HUDEP-2 (cell line): ENCODE measurements around the gene TAB2.
"Not testable (repeated sequence)": the region's sequence is repeated elsewhere in the genome, so short reads cannot be mapped to it uniquely, and the experiment has no call there.

Experiments used
- DNase-seq, 76 experiments: peaks; one replicate each; lab custom pipeline; 2025; ENCODE audit not compliant: unreplicated experiment in 76 of 76; lab: John Stamatoyannopoulos, UW

TAB2 gene

DNA sequence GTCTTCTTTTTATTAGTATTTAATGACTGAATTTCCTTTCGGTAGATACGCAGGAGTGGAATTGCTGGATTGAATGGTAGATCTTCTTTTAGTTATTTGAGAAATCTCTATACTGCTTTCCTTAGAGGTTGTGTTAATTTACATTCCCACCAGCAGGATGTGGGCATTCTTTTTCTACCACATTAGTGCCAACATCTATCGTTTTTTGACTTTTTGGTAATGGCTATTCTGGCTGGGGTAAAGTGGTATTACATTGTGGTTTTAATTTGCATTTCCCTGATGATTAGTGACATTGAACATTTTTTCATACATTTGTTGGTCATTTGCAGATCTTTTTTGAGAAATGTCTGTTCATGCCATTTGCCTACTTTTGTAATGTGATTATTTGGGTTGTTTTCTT lies 119.7 kb downstream of the TAB2 start:
- no peak for DNase-seq

DNA sequence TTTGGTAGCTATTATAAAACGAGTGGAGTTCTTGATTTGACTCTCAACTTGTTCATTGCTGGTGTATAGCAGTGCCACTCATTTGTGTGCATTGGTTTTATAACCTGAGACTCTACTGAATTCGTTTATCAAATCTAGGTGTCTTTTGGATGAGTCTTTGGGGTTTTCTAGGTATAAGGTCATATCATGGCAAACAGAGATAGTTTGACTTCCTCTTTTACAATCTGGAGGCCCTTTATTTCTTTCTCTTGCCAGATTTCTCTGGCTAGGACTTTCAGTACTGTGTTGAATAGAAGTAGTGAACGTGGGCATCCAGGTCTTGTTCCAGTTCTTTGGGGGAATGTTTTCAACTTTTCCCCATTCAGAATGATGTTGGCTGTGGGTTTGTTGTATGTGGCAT lies 121.3 kb downstream of the TAB2 start:
- DNase-seq, result peak in 1 of 76 experiments; percentile 12

DNA sequence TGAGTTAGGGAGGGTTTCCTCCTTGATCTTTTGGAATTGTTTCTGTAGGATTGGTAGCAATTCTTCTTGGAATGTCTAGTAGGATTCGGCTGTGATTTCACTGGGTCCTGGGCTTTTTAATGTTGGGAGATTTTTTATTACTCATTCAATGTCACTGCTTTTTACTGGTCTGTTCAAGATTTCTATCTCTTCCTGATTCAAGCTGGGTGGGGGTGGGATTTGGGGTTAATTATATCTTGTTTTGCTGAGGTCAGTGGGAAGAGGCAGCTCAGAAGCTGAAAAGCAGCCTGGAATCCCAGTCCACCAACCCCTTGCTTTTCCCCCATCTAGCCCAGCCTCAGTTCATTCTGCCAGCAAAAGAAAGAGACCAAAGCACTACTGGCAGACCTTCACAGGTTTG lies 122.1 kb downstream of the TAB2 start:
- no peak for DNase-seq

DNA sequence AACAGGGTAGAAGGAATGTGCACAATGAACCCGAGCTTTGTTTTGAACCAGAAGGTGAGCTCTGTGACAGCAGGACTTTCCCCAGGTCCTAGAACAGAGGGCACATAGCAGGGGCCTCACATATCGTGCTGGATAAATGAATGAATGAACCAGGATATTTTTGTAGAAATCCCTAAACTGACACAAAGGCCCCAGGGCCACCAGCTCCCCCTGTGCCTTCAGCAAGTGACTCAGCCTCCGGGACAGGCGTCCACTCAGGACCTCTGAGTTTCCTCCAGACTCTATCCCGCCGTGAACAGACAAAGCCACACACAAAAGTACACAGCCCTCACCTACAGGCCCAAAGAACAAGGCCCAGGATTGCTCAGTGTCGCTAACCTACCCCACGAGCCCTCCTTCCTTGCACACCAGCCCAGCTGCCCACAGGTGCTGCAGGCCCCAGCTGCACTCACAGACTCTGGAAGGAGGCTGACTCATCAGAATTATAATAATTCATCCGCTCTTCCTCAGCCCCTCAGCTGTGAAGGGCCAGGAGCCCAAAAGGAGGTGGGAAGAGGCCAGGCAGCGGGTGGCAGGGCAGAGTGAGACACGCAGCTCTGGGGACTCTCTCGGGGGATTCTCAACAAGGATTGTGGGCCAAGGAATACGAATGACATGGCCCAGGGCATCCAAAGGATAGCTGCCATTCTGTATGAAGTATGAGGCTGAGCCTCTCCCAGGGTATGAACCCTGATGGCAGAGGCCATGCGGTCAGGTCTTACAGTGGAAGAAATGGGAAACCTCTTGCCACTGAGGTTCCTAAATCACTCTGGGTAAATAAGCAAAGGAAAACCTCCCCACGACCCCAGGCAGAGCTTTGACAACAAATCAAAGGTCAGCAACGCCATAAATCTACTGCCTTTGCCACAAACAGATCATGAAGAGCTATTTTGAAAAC lies 123.5 kb downstream of the TAB2 start:
- DNase-seq, result no peak

DNA sequence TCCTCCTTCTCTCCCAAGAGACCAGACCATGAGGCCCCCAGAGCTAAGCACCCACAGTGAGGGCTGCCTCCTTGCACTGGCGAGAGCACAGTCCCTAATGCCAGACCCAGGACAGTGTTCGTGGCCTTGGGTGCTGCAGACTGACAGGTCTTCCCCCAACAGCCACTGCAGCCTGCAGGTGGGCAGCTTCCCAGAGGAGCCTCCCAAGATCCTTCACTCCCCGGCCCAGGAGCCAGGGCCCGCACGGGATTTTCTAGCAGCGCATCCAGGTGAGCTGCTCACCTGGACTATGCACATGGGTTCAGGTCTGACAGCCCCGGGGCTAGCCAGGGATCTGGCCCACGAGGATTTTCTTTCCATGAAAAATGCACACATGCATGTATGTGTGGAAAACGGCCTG lies 124.2 kb downstream of the TAB2 start:
- DNase-seq, result no peak

DNA sequence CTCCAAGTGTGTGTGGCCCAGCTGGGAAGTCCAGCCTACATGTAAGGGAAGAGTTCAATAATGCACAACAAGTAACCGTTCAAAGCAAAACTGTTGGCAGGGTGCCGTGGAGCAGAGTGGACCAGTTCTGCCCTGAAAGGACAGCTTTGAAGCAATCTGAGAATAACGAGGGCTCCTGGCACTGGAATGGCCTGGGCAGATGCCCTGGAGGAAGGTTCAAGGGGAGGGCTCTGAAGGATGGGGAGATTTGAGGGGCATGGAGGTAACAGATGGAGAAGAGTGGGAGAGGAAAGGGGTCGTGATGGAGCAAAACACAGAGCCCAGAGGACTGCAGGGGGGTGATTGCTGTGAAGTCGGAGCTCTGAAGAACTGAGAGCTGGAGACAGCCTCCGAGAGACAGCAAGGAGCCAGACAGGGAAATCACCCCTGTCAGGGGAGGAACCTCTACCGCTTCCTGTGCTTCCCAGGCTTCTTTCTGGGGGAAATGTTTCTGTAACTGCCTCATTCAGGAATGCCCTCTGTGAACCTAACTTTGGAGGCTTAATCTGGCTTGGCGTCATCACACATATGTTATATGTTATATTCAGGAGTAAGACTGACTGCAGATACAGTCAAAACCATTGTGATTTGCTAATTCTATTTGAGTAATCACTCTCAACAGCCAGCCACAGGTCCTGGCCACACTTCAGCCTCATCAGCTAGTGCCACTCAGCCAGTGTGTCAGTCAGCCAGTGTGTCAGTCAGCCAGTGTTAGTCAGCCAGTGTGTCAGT lies 126.1 kb downstream of the TAB2 start:
- no peak for DNase-seq

DNA sequence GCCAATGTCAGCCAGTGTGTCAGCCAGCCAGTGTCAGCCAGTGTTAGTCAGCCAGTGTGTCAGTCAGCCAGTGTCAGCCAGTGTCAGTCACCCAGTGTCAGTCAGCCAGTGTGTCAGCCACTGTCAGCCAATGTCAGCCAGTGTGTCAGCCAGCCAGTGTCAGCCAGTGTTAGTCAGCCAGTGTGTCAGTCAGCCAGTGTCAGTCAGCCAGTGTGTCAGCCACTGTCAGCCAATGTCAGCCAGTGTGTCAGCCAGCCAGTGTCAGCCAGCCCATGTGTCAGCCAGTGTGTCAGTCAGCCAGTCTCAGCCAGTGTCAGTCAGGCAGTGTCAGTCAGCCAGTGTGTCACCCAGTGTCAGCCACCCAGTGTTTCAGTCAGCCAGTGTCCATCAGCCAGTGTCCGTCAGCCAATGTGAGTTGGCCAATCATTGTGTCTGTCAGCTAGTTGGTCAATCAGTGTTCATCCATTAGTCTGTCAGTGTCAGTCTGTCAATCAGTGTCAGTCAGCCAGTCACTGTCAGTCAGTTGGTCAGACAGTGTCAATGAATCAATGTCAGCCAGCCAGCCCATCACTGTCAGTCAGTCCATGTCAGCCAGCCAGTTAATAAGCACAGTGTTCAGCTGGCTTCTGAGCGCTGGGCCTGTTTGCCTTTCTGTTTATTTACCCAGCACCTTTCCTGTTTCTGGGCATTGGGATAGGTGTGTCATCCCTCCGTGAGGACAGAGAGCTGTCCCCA lies 127.0 kb downstream of the TAB2 start:
- not testable (repeated sequence) for DNase-seq

DNA sequence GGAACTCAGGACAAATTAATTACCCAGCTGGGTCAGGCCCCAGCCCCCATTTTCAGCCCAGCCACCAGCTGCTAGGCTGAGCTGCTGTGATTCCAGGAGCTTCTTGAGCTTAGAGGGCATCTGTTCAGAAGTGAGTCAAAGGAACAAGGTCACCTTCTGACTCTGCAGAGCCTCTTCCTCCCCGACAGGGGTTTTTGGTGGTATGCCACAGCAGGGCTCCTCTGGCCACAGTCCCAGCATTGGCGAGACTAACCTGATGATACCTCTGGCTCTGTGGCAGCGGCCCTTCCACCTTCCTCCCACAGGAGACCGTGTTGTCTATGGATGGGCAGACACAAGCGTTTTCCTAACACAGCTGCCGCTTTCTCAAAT lies 127.6 kb downstream of the TAB2 start:
- no peak for DNase-seq

DNA sequence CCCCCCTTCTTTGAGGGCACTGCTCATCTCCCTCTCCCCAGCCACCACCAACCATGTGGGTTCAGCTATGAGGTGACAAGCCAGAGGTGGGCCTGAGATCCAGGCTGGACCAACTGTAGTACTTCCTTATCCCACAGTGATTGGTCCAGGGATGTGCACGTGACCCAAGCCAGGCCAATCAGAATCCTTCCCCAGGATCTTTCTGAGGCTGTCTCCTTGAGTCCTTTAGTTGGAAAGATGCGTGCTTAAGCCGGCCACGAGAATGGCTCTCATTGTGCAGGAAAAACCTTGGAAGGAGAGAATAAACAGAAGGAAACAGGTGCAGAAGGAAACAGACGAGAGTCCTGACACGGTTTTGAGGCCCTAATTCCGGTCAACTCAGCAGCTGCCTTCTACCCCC lies 128.1 kb downstream of the TAB2 start:
- no peak for DNase-seq

DNA sequence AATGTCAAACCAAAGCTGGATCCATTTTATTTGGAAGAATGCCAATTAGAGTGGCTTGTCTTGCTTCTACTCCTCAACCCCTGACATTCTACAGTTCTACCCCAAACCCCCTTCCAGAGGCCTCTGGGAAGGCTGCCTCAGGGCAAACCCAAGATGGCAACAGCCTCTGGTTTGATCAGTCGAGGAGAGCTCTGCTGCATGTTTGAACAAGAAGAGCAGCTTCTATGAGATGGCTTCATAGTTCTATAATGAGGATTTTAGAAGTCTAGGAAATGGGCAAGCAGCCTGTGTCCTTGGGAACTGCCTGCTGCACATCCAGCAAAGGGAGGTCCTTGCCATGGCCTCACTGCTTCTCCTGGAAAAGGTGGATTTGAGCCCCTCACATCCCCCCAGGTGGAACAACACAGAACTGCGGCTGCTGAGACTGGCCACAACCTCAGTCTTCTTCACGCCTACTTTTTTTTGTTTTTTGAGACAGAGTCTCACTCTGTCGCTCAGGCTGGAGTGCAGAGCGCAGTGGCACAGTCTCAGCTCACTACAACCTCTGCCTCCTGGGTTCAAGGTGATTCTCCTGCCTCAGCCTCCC lies 129.4 kb downstream of the TAB2 start:
- DNase-seq, result no peak

DNA sequence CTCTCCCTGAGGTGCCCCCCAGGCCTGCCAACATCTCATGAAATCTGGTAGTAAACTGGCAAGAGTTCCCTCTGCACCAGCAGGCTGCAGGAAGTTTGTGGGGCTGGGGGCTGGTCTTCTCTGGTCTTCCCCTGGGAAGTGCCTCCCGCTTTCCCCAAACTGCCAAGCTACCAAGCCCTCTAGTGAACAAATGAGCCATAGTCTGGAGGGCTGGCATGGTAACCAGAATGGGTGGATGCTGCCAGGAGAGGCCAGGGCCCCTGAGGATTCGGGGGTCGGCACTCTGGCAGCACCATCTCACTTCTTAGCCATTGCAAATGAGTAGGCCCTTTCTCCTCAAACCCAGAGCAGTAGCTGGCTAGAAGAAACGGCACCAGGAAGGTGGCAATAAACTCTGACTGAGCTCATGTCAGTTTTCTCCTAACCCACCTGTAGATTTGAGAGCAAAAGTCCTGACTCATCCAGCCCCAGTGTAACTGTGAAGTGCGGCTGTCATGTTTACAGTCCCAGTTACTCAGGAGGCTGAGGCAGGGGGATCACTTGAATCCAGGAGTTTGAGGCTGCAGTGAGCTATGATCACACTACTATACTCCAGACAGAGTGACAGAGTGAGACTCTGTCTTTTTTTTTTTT lies 131.4 kb downstream of the TAB2 start:
- DNase-seq, result no peak

DNA sequence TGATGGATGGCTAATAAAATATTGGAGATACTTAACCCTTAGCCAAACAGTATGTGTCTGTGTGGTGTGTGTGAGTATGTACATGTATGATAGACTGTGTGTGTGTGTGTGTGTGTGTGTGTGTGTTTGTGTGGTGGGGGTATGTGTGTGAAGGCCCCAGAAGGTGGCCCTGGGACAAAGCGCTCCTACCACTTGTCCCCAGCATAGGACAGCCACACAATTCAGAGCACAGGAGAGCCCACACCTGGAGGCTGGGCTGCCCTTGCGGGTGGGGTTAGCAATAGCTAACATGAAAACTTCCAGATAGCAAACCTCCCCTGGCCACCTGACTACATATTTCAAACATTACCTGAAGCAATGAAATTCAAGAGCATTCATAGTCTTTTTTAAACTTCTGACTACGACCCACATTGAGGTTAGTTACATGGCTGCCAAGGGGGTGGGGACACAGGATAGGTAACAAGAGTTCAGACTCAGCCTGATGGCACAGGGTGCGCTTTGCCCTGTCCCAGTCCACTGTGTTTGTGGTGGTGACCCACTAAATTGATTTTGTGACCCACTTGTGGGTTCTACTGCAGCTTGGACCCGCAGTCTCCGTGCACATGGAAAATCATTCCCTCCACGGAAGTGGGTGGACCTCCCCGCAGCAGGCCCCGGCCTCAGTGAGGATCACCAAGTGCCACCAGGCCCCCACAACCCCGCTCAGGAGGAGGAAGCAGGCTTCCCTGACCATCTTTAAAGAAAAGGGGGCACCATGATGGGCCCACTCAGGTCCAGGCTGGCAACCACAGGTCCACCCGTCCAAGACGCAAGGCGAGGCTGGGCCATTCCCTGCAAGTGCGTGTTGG lies 132.5 kb downstream of the TAB2 start:
- no peak for DNase-seq

DNA sequence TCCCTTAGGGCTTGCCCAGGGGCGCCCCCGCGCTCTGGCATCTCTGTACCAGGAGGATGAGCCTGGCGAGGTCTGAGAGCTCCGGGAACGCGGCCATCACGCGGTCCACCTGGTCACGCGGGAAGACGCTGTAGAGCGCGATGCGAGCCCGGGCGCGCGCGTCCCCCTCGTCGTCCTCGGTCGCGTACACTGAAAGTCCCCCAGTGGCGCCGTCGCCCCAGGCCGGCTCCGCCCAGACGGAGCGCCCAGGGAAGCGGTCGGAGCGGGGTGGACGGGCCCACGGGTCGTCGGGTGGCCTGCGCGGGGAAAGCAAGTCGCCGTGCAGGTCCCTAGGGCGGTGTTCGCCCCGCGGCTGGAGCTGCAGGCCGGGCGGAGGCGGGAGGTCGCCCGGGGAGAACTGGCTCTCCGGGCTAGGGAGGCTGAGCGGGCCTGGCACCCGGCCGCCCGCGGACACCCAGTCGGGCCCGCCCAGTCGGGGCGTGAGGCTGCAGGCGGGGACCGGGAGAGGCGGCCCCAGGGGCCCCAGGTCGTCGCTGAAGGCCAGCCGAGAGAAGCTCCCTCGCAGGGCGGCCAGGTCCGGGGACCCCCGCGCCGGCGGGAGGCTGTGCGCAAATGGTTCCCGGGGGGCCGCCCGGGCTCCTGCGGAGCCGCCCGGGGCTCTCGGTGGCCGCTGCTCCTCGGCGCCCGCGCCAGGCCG lies 133.3 kb downstream of the TAB2 start:
- DNase-seq, result peak in 1 of 76 experiments; percentile 32

DNA sequence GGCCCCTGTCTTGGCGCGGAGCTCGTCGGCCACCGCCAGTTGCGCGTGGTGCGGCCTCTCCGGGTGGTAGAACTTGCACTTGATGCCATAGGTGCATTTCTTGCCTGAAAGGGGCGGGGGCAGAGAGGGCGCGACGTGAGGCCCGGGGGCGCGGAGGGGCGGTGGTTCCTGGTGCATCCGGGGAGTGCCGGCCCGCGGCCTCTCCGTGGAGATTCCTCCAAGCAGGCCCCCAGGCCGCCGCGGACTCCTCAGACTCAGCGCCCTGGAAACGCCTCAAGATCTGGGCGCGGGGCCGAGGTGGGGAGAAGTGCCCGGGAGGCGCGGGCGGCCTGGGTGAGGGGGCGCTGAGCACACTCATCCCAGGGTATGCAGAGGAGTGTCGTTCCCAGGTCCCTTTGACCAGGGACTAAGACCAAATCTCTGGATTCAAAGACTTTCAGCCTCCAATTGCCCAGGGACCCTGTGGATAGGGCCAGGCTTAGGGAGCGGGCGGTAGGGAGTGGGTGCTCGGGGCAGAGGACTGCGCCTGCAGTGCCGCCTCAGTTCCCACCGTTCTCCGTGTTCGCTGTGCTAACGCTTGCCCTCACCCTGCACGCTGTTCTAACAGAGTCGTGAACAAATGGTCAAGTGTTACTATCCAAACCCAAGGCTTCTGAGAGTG lies 134.0 kb downstream of the TAB2 start:
- DNase-seq, result no peak

DNA sequence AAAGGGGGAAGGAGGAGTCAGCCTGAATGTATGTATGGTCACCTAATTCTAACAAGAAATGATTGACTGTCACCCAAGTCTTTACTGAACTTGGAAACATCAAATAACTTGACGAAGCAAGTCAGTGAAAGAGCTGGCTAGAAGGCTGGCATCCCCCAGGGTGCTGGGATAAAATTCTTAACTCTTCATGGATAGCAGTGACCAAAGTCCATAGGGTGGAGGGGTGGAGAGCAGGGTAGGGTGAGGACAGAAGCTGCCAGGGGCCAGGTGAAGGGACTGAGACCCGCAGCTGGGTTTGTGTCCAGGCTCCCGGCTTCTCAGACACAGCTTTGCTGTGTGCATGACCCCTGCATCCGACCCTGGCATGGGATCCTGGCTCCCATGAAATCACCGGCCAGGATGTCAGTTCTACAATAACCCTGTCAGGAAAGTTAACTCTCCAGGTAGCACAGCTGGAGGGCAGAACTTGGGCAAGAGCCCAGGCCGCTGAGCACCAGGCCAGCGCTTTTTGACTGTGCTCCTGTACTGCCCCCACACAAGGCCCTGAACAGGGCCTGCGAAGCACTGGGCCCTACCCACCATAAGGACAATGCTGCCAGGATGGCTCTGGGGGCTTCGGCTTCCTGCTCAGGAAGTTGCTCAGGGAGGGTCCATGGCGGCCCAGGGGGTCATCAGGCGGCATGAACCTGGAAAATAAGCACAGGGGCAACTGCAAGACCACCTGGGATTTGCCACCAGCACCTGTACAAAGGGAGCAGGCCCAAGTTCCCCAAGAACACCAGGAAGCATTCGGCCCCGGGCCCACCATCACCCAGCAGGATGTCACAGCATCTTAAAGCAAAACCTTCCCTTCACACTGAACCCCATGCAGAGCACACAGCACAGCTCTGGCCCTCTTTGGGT lies 134.8 kb downstream of the TAB2 start:
- no peak for DNase-seq

DNA sequence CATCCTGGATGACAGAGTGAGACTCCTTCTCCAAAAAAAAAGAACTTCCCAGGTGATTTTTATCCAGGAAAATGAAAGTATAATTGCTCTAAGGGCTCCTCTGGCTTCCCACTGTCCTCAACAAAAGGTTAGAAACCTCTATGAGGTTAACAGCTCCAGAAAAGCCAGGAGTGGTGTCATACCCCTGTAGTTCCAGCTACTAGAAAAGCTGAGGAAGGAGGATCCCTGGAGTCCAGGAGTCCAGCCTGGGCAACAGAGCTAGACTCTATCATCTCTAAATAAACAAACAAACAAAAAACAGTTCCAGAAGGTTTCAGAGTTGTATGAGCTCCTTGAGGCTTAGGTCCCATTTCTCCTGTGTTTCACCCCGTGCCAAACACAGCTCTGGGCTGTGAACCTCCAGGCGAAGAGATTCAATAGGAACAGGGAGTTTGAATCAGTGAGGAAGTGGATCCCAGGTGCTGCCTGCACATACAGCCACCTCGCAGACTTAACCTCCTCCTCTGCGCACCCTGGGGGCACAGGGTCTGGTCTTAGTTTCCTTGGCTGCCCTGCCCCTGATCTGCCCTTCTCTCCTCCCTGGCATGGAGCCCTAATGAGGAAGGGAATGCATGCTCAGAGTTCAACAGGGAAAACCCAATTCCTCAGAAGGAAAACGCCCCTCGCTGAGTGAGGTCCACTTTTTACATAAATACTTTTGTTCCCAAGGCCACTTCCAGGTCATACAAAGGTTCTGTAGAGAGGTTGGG lies 136.3 kb downstream of the TAB2 start:
- DNase-seq, result no peak
